ENCODE measurements around the gene FHOD3. TPM values are rescaled to one million over a fixed set of nuclear protein-coding genes. Genes with fewer than 3 reads are reported as not detected.

FHOD3 gene
- total RNA-seq, 4 donors from 2014 or later: 3.5 to 40.0 (median 14.5) TPM

DNA sequence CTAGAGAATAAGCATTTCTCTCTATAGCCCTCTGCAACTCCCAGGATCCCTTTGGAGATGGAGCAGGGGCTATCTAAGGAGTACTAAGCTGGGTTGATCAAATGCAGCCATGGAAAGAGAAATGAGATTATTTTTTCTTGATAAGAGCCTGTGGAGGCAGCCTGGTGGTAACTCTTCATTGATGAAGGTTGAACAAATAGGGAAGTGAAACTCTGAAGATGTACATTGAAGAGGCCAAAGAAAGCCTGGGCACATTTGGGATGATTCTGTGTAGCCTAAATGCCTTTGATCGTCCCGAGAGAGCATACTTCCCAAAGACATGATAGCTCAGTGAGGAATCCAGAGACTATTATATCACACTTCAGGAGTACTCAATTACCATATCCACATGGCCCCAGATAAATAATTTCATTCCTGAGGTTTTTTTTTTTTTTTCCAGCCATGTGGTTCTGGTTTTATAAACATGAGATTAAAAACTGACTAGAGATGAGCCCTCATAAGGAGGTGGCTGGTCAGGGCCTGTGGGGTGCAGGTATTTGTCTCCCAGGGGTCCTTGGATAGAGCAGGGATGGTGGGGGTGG lies 338.8 kb downstream of the FHOD3 start:
- peaks cover 0 to 16% (median 6%) of the 10 kb centered on the region in 4 donors for H3K4me1 ChIP-seq
- DNase-seq: no peak
- WGBS, 2 donors (ENCODE audit: low coverage in 1 of 2): 68 to 94% methylated on average over 2 of the region's 2 CpGs
- intact Hi-C loops (cut with DNase I; ENCODE audit: low total_unique reads): no loop called here
- in situ Hi-C loops (cut with MboI; ENCODE audit: low pct_ligation_motif_present in 1 of 4, low pct_unique_long_range_greater_than_20kb in 1 of 4, low sequenced_read_pairs in 3 of 4): no loop called here
- no peak overlapping the region for H3K4me3 ChIP-seq
- no peaks in the 10 kb centered on the region for H3K36me3 ChIP-seq
- no peaks in the 10 kb centered on the region for H3K9me3 ChIP-seq
- TF ChIP-seq POLR2A (IDR thresholded peaks at IDR 0.05) (no peak), CTCF (IDR thresholded peaks at IDR 0.05) (no peak), EP300 (IDR thresholded peaks at IDR 0.05; ENCODE audit: low read depth) (no peak), POLR2AphosphoS5 (IDR thresholded peaks at IDR 0.05) (no peak)
- H3K27me3 ChIP-seq: no peaks in the 10 kb centered on the region
- H3K27ac ChIP-seq: no peak overlapping the region

DNA sequence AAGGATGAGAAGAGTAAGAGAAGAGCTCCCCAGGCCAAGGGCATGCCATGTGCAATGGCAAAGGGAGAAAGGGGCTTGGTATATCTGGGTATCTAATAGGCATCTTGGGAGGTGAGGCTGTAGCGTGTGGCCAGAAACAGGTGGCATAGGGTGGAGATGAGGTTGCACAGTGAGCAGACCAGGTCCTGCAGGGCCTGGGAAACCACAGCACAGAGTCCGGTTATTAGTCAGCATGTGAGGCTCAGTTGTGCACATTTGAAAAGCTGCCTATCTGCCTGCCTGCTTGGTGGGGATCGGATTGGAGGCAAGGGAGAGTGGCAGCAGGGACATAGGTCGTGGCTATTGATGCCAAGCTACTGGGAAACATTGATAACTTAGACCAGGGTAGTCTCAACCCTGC lies 340.7 kb downstream of the FHOD3 start:
- Histone ChIP-seq H3K4me3 (no peak overlapping the region), H3K4me1 (peaks cover 0 to 16% (median 6%) of the 10 kb centered on the region in 4 donors), H3K27ac (no peak overlapping the region), H3K9me3 (no peaks in the 10 kb centered on the region), H3K27me3 (no peaks in the 10 kb centered on the region), H3K36me3 (no peaks in the 10 kb centered on the region)
- intact Hi-C loops (cut with DNase I; ENCODE audit: low total_unique reads) (no loop called here), in situ Hi-C loops (cut with MboI; ENCODE audit: low pct_ligation_motif_present in 1 of 4, low pct_unique_long_range_greater_than_20kb in 1 of 4, low sequenced_read_pairs in 3 of 4) (no loop called here)
- TF ChIP-seq POLR2AphosphoS5 (IDR thresholded peaks at IDR 0.05): no peak
- no peak for TF ChIP-seq CTCF (IDR thresholded peaks at IDR 0.05)
- TF ChIP-seq EP300 (IDR thresholded peaks at IDR 0.05; ENCODE audit: low read depth): no peak
- TF ChIP-seq POLR2A (IDR thresholded peaks at IDR 0.05): no peak
- DNase-seq: no peak
- 83 to 84% methylated on average over 3 to 4 of the region's 4 CpGs for WGBS, 2 donors (ENCODE audit: low coverage in 1 of 2)

DNA sequence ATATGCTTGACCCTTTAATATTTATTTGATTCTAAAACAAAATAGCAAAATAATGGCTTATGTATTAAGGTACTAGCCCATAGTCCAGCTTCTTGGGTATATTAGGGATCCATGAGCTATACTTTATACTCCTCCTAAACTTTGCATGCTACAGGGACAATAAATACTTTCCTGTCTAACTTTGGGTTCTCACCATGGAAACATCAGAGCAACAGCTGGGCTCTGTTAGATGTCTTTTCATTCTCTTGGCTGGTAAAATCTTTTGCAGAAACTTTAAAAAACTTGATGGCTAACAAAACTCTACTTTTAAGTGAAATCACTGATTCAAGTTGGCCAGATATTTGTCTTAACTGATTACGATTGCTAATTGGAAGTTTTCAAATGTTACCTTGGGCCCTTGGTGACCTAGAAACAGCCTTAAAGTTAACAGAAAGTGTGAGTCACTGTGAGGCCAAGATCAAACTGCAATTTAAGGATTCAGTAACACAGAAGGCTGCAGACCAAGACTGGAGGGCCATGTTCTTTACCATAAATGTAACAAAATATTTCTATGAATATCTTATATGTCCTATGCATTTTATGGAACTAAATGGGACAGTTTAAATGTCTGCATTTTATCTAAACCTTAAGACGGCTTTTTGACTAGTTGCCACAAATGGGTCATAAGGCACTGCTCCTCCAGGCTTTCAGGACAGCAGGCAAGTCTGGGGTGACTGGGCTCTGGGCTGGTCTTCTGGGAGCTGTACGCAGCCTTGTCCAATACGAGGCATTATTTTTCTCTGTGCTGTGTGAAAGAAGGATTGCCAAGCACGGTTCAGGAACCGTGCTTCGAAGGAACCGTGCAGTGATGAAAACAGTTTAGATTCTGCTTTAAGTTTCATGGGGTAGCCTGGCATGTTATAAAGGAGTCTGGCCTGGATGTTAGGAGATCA lies 342.8 kb downstream of the FHOD3 start:
- no peak overlapping the region for H3K27ac ChIP-seq
- H3K4me3 ChIP-seq: no peak overlapping the region
- intact Hi-C loops (cut with DNase I; ENCODE audit: low total_unique reads): no loop called here
- no peak for DNase-seq
- 69 to 73% methylated on average over 7 to 8 of the region's 8 CpGs for WGBS, 2 donors (ENCODE audit: low coverage in 1 of 2)
- no peaks in the 10 kb centered on the region for H3K9me3 ChIP-seq
- TF ChIP-seq POLR2A (IDR thresholded peaks at IDR 0.05): no peak
- no peak for TF ChIP-seq POLR2AphosphoS5 (IDR thresholded peaks at IDR 0.05)
- TF ChIP-seq EP300 (IDR thresholded peaks at IDR 0.05; ENCODE audit: low read depth): no peak
- no peak for TF ChIP-seq CTCF (IDR thresholded peaks at IDR 0.05)
- H3K27me3 ChIP-seq: no peaks in the 10 kb centered on the region
- H3K36me3 ChIP-seq: no peaks in the 10 kb centered on the region
- H3K4me1 ChIP-seq: peaks cover 0 to 16% (median 6%) of the 10 kb centered on the region in 4 donors
- in situ Hi-C loops (cut with MboI; ENCODE audit: low pct_ligation_motif_present in 1 of 4, low pct_unique_long_range_greater_than_20kb in 1 of 4, low sequenced_read_pairs in 3 of 4): no loop called here

GRCh38 chr18:36643061-36643460 lies 345.5 kb downstream of the FHOD3 start:
- no peak overlapping the region for H3K4me3 ChIP-seq
- intact Hi-C loops (cut with DNase I; ENCODE audit: low total_unique reads) (no loop called here), in situ Hi-C loops (cut with MboI; ENCODE audit: low pct_ligation_motif_present in 1 of 4, low pct_unique_long_range_greater_than_20kb in 1 of 4, low sequenced_read_pairs in 3 of 4) (no loop called here)
- no peak overlapping the region for H3K27ac ChIP-seq
- peaks cover 0 to 16% (median 6%) of the 10 kb centered on the region in 4 donors for H3K4me1 ChIP-seq
- 73 to 93% methylated on average over 3 of the region's 3 CpGs for WGBS, 2 donors (ENCODE audit: low coverage in 1 of 2)
- DNase-seq: no peak
- no peaks in the 10 kb centered on the region for H3K36me3 ChIP-seq
- H3K9me3 ChIP-seq: no peaks in the 10 kb centered on the region
- no peaks in the 10 kb centered on the region for H3K27me3 ChIP-seq
- no peak for TF ChIP-seq EP300 (IDR thresholded peaks at IDR 0.05; ENCODE audit: low read depth)
- no peak for TF ChIP-seq POLR2A (IDR thresholded peaks at IDR 0.05)
- TF ChIP-seq CTCF (IDR thresholded peaks at IDR 0.05): no peak
- no peak for TF ChIP-seq POLR2AphosphoS5 (IDR thresholded peaks at IDR 0.05)
